Left ventricle myocardium inferior (tissue), 1 donor: Measurements from ENCODE around the gene LSM14B. TPM values are rescaled to one million over a fixed set of nuclear protein-coding genes. Genes with fewer than 3 reads are reported as not detected.

Experiments
- DNase-seq: peaks from one replicate; pipeline ENCODE4 v3.0.0-alpha.2; 2020
- H3K27ac ChIP-seq: fragments of 200-600 bp; replicated peaks from 2 replicates; pipeline ENCODE4 v1.8.0; 2021
- H3K27me3 ChIP-seq: fragments of 200-600 bp; 2 replicates; pipeline ENCODE4 v1.8.0; 2021; ENCODE audit warnings: low read depth
- H3K36me3 ChIP-seq: fragments of 200-600 bp; 2 replicates; pipeline ENCODE4 v1.8.0; 2021
- H3K4me1 ChIP-seq: fragments of 200-600 bp; 2 replicates; pipeline ENCODE4 v1.8.0; 2021
- H3K4me3 ChIP-seq: fragments of 200-600 bp; 2 replicates; pipeline ENCODE4 v1.8.0; 2021; ENCODE audit warnings: mild to moderate bottlenecking, moderate library complexity
- H3K9me3 ChIP-seq: fragments of 200-600 bp; replicated peaks from 2 replicates; pipeline ENCODE4 v1.8.0; 2021
- CTCF ChIP-seq: fragments of 200-600 bp; IDR thresholded peaks from 2 replicates; pipeline ENCODE4 v1.8.0; 2021; ENCODE audit warnings: antibody characterized with exemption, mild to moderate bottlenecking, borderline replicate concordance
- intact Hi-C: fragments of 100-400 bp; cut with micrococcal nuclease; formaldehyde crosslinking; loops from one replicate; pipeline ENCODE4 v1.11.0; 2022
- total RNA-seq: library from RNA; stranded (reverse); fragmentation: NEBNext Ultra II Directional; extraction: Animal tissue kit (Norgen Biotek cat#: 25700); gene quantifications from one replicate; pipeline ENCODE4 v1.2.1, GENCODE V29; 2021
- donor health status: DM: no; HTN: yes; CAD: no; lungs with severe emphysema.

The LSM14B gene
- total RNA-seq, 1 donor from 2014 or later, result 51.6 TPM

- Histone ChIP-seq H3K27ac (peak within 1 kb of the TSS; percentile 99), H3K9me3 (no peaks in the 10 kb centered on the region), H3K4me1 (peaks cover 61% of the 10 kb centered on the region), H3K27me3 (no peaks in the 10 kb centered on the region), H3K4me3 (peak within 1 kb of the TSS; percentile 82), H3K36me3 (peaks cover 26% of the 10 kb centered on the region)
- TF ChIP-seq CTCF, result no peak
- intact Hi-C loops, result no loop called here
- DNase-seq, result peak; percentile 89
Measured at GRCh38 chr20:62143081-62143956, 21.0 kb downstream of the LSM14B start, which contains the start of the genes PSMA7 and SS18L1. Gene PSMA7, minus strand, starts transcription at chr20:62143394. Its CDS starts 91 bp downstream, at chr20:62143303. Gene SS18L1, plus strand, starts transcription at chr20:62143769. Its CDS starts 52 bp downstream, at chr20:62143821.

GRCh38 chr20:62143957-62144825 lies 21.9 kb downstream of the LSM14B start:
- Histone ChIP-seq H3K9me3 (no peaks in the 10 kb centered on the region), H3K36me3 (peaks cover 17% of the 10 kb centered on the region), H3K4me1 (peaks cover 68% of the 10 kb centered on the region), H3K4me3 (peak overlapping the region; percentile 82), H3K27ac (peak overlapping the region; percentile 99), H3K27me3 (no peaks in the 10 kb centered on the region)
- DNase-seq, result peak; percentile 66
- peak; percentile 27 for TF ChIP-seq CTCF
- intact Hi-C loops, result no loop called here

- intact Hi-C loops, result no loop called here
- H3K9me3 ChIP-seq, result no peaks in the 10 kb centered on the region
- H3K4me3 ChIP-seq, result no peak overlapping the region
- no peaks in the 10 kb centered on the region for H3K27me3 ChIP-seq
- no peak overlapping the region for H3K27ac ChIP-seq
- no peak for DNase-seq
- no peak for TF ChIP-seq CTCF
- peaks cover 2% of the 10 kb centered on the region for H3K36me3 ChIP-seq
- H3K4me1 ChIP-seq, result peaks cover 68% of the 10 kb centered on the region
Measured at GRCh38 chr20:62145688-62146018, 23.4 kb downstream of the LSM14B start.

GRCh38 chr20:62146019-62146755 lies 23.9 kb downstream of the LSM14B start:
- intact Hi-C loops, result no loop called here
- no peak overlapping the region for H3K4me3 ChIP-seq
- H3K36me3 ChIP-seq, result no peaks in the 10 kb centered on the region
- no peaks in the 10 kb centered on the region for H3K27me3 ChIP-seq
- no peaks in the 10 kb centered on the region for H3K9me3 ChIP-seq
- no peak for DNase-seq
- no peak for TF ChIP-seq CTCF
- H3K27ac ChIP-seq, result no peak overlapping the region
- H3K4me1 ChIP-seq, result peaks cover 68% of the 10 kb centered on the region

- Histone ChIP-seq H3K27ac (no peak overlapping the region), H3K4me3 (no peak overlapping the region), H3K9me3 (no peaks in the 10 kb centered on the region), H3K4me1 (peaks cover 60% of the 10 kb centered on the region), H3K27me3 (no peaks in the 10 kb centered on the region), H3K36me3 (no peaks in the 10 kb centered on the region)
- intact Hi-C loops, result no loop called here
- no peak for DNase-seq
- no peak for TF ChIP-seq CTCF
Measured at GRCh38 chr20:62147125-62147524, 24.9 kb downstream of the LSM14B start.
